Measurements from ENCODE around the gene EPHB6.

DNA sequence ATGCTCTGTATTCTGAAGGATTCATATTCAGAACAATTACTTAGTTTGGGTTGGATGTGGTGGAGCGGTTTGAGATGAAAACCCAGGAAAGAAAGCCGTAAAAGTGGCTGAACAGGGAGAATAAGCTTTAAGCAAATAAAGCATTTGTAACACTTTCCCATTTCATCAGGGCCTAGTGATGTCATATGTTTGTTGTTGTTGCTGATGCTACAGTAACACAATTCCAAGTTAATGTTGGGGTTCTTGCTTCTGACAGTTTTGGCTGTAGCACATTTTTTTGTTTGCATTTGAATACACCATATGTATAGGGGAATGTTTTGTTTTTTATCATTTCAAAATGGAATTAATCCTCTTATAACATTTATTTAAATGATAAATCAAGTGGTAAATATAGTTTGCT is 40.4 kb upstream of the EPHB6 start:
- TF ChIP-seq EZH2phosphoT487 (IDR thresholded peaks at IDR 0.05; ENCODE audit: borderline replicate concordance) = no peak
- TF ChIP-seq, protein P1, sequence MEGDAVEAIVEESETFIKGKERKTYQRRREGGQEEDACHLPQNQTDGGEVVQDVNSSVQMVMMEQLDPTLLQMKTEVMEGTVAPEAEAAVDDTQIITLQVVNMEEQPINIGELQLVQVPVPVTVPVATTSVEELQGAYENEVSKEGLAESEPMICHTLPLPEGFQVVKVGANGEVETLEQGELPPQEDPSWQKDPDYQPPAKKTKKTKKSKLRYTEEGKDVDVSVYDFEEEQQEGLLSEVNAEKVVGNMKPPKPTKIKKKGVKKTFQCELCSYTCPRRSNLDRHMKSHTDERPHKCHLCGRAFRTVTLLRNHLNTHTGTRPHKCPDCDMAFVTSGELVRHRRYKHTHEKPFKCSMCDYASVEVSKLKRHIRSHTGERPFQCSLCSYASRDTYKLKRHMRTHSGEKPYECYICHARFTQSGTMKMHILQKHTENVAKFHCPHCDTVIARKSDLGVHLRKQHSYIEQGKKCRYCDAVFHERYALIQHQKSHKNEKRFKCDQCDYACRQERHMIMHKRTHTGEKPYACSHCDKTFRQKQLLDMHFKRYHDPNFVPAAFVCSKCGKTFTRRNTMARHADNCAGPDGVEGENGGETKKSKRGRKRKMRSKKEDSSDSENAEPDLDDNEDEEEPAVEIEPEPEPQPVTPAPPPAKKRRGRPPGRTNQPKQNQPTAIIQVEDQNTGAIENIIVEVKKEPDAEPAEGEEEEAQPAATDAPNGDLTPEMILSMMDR (IDR thresholded peaks at IDR 0.05 in 2 of 3, conservative IDR thresholded peaks at IDR 0.05 in 1 of 3; ENCODE audit: borderline replicate concordance in 1 of 3, insufficient read depth in 1 of 3, low read depth in 2 of 3, low read length in 2 of 3) = no peak
- no peak for TF ChIP-seq POLR2A (IDR thresholded peaks at IDR 0.05; ENCODE audit: borderline replicate concordance, extremely low read depth, insufficient read depth, insufficient read length)
